ENCODE results near the gene GRID1. TPM values are rescaled to one million over a fixed set of nuclear protein-coding genes. Genes with fewer than 3 reads are reported as not detected.

Gene GRID1
- total RNA-seq, result 1 to 10 TPM in 3 of 4 donors, under 1 TPM in 1; 0.88 to 7.3 (median 4.1) TPM

DNA sequence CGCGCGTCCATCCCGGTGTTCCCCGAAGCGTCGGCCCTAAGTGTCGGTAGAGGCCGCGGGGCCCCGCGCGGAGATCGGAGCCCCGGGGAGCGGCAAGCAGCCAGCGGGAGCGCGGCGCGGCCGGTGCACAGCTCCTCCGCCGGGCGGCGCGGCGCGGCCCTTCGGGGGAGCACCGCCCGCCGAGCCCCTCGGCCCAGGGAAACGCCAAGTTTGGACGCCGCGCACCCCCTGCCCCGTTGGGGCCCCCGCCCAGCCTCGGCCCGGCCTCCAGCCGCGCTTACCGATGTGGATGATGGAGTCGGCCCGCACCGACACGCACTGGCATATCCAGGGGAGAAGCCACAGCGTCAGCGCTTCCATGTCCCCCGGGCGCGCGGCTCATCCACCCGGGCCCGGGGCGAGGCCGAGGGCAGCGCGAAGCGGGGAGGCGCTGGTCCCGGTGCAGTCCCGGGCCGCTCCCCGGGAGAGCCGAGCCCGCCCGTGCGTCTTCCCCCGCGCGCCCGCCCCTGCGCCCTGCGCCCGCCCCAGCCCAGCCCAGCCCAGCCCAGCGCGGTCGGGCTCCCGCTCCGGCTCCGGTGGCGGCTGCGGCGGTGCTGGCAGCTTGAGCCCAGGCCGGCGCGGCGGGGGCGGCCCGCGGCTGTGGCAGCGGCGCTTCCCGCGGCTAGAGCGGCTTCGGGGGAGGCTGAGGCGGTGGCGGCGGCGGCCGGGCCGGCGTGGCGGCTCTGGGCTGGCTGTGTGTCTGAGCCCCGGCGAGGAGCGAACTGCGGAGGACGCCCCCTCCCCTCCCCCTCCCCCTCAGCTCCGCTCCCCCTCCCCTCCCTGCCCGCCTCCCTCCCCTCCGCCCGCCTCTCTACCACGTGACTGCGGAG, at the start of gene GRID1:
Gene GRID1 (minus strand): TSS at position 763 of the 869 bp plus-strand sequence.
- TF ChIP-seq POLR2A (IDR thresholded peaks at IDR 0.05), result no peak
- TF ChIP-seq, protein P1, sequence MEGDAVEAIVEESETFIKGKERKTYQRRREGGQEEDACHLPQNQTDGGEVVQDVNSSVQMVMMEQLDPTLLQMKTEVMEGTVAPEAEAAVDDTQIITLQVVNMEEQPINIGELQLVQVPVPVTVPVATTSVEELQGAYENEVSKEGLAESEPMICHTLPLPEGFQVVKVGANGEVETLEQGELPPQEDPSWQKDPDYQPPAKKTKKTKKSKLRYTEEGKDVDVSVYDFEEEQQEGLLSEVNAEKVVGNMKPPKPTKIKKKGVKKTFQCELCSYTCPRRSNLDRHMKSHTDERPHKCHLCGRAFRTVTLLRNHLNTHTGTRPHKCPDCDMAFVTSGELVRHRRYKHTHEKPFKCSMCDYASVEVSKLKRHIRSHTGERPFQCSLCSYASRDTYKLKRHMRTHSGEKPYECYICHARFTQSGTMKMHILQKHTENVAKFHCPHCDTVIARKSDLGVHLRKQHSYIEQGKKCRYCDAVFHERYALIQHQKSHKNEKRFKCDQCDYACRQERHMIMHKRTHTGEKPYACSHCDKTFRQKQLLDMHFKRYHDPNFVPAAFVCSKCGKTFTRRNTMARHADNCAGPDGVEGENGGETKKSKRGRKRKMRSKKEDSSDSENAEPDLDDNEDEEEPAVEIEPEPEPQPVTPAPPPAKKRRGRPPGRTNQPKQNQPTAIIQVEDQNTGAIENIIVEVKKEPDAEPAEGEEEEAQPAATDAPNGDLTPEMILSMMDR (IDR thresholded peaks at IDR 0.05), result peak in 1 of 4 experiments; percentile 17
- intact Hi-C loops (cut with DNase I; ENCODE audit: low total_unique reads), result no loop called here
- Histone ChIP-seq H3K4me1 (peaks cover 0 to 15% of the 10 kb centered on the region in 2 donors), H3K27me3 (no peaks in the 10 kb centered on the region), H3K4me3 (peak within 1 kb of the TSS; percentile 46 to 65), H3K9me3 (no peaks in the 10 kb centered on the region), H3K27ac (peak within 1 kb of the TSS; percentile 22 to 58), H3K36me3 (no peaks in the 10 kb centered on the region)
- peak; percentile 35 to 41 for DNase-seq

DNA sequence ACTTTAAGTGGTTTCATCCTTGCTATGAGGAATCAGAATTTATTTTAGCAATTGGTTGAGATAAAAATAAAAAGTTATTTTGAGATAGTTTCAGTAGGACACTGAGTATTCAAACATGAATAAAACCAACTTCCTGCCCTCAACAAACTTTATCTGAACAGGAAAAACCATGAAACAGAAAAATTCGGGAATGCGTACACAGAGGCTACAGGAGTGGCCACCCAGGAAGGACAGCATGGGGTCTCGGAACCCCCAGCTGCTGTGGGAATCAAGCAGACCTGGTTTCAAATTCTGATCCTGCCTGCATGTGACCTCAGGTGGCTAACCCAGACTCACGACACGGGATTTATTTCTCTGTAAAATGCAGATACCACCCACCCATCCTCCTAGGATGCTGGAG, 49.0 kb upstream of the GRID1 start:
- Histone ChIP-seq H3K27ac (no peak overlapping the region), H3K27me3 (no peaks in the 10 kb centered on the region), H3K4me3 (no peak overlapping the region), H3K36me3 (no peaks in the 10 kb centered on the region), H3K4me1 (peaks cover 0 to 10% of the 10 kb centered on the region in 2 donors), H3K9me3 (no peaks in the 10 kb centered on the region)
- intact Hi-C loops (cut with DNase I; ENCODE audit: low total_unique reads), result no loop called here
- no peak for TF ChIP-seq POLR2A (IDR thresholded peaks at IDR 0.05)
- TF ChIP-seq, protein P1 (IDR thresholded peaks at IDR 0.05), result no peak
- DNase-seq, result no peak

DNA sequence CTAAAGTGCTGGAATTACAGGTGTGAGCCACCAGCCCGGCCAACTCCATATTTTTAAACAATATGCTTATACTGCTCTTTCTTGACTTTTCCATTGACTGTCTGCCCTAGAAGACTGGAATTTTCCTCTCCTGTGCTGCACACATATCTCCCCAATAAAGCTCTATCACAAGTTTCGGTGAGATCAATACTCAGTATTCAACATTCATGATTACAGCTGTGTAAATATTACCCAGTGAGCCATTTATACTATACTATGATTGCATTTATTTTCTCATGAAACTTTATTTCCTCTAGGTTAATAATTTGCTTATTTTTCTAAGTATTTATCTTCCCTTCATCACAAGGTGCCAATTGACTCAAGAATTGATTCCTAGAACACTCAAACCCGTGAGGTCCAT, 48.5 kb upstream of the GRID1 start:
- DNase-seq, result no peak
- no peak overlapping the region for H3K27ac ChIP-seq
- no peaks in the 10 kb centered on the region for H3K27me3 ChIP-seq
- intact Hi-C loops (cut with DNase I; ENCODE audit: low total_unique reads), result no loop called here
- no peaks in the 10 kb centered on the region for H3K9me3 ChIP-seq
- TF ChIP-seq POLR2A (IDR thresholded peaks at IDR 0.05), result no peak
- TF ChIP-seq, protein P1 (IDR thresholded peaks at IDR 0.05), result no peak
- no peak overlapping the region for H3K4me3 ChIP-seq
- no peaks in the 10 kb centered on the region for H3K36me3 ChIP-seq
- peaks cover 0 to 10% of the 10 kb centered on the region in 2 donors for H3K4me1 ChIP-seq

DNA sequence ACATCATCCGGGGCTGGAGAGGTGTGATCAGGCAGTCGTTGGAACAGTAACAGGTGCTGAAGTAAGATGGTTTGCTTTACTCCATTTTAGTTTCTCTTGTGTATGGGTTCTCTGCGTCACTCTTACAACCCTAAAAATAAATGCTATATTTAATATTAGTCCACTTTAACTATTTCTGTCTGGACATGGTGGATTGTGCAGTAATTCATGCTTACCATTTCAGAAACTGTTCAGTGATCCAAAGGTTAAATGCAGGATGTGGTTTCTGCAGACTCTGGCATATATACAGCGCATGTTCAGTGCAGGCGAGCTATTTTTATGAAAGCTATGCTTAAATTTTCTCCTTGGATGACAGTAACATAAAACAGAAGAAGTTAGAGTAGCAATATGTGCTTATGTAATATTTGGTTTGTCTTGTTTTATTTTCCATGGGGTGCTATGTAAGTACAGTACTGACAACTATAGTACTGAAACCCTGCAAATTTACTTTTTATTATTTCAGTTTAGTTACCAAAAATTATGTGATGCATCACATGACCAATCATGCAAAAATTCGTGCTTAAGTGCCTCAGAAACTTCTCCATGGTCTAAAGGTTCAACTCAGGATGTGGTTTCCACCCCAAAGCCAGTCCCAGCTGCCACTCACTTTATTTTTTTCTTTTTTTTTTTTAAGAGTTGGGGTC, 46.6 kb upstream of the GRID1 start:
- no peaks in the 10 kb centered on the region for H3K9me3 ChIP-seq
- intact Hi-C loops (cut with DNase I; ENCODE audit: low total_unique reads), result no loop called here
- no peak overlapping the region for H3K4me3 ChIP-seq
- DNase-seq, result no peak
- H3K36me3 ChIP-seq, result no peaks in the 10 kb centered on the region
- peaks cover 0 to 10% of the 10 kb centered on the region in 2 donors for H3K4me1 ChIP-seq
- no peaks in the 10 kb centered on the region for H3K27me3 ChIP-seq
- TF ChIP-seq POLR2A (IDR thresholded peaks at IDR 0.05), result no peak
- TF ChIP-seq, protein P1 (IDR thresholded peaks at IDR 0.05), result no peak
- H3K27ac ChIP-seq, result no peak overlapping the region
